SK-N-MC (cell line): ENCODE data around the gene XPC.

Experiments used
- EZH2 ChIP-seq: fragments of 200-600 bp; sonication (generic); IDR thresholded peaks from one replicate; pipeline ENCODE4 v1.6.1; 2017; ENCODE audit warnings: antibody characterized with exemption
- POLR2AphosphoS5 ChIP-seq: IDR thresholded peaks from 2 replicates; pipeline ENCODE4 v1.6.1; 2012; ENCODE audit warnings: mild to moderate bottlenecking, low read depth, low read length, borderline replicate concordance

DNA sequence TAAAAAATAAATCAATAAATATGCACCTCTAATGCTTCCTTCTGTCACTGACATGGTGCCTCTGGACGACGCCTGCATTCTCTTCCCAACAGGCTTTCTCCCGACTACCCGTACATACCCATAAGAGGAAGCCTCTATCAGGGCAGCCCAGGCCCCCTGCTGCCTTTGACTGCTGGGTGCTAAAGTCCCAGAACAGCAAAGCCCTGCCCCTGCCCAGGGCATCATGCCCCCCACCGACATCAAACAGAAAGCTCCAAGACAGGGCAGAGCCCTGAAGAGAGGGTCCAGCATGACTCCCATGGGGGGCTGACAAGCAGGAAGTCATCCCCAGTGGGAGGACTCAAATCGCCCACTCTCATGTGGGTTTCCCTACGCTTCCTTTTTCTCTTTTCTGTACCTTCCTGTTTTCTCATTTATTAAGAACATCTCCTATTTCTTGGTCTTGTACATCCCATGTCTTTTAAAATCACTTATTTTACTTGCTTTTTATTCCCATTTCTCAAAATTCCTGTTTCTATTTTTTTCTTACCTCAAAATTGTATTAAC is 23.4 kb downstream of the XPC start:
- no peak for TF ChIP-seq EZH2
- no peak for TF ChIP-seq POLR2AphosphoS5
